CD1c-positive myeloid dendritic cell (primary cell): ENCODE results near the gene PACRGL.
A peak's percentile ranks its signal among the peaks of the same experiment; 100 is the strongest.
"Not testable (repeated sequence)": the region's sequence is repeated elsewhere in the genome, so short reads cannot be mapped to it uniquely, and the experiment has no call there.

Experiments
- DNase-seq: peaks from one replicate; pipeline ENCODE4 v3.0.0-alpha.2; 2016; ENCODE audit errors: extremely low spot score

The PACRGL gene

DNA sequence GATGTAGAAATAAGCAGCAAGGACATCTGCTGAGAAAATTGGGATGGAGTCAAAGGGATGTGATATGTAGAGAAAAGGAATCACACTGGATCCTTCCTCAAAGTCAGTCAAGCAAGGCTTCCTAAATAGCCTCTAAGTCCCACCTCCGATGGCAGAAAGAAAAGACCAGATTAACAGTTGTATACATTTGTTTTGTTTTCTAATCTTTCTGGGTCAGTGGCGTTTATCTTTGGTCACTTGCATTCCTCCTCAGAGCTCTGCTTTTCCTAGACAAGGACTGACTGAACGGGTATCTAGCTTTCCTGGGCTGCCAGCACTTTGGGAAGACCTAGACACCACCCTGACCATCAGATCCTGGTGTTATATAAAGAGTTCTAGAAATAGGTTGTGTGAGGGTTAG, 23.2 kb downstream of the PACRGL start:
- DNase-seq = no peak

DNA sequence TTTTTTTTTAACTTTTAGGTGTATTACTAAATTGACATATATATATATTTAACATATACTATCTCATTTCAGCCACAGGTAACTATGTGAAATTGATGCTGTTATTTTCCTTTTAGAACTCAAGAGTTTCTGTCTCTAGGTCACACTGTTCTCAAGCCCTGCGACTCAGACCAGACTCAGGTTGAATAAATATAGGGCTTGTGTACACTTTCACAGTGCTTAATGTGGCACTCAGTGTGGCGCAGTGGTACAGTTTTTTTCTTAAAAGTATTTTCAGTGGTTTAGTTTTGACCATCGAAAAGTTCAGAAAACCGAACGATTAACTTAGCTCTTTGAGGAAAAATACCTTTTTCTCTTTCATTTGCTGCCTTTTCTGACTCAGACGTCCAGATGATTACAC, 24.7 kb downstream of the PACRGL start:
- no peak for DNase-seq

DNA sequence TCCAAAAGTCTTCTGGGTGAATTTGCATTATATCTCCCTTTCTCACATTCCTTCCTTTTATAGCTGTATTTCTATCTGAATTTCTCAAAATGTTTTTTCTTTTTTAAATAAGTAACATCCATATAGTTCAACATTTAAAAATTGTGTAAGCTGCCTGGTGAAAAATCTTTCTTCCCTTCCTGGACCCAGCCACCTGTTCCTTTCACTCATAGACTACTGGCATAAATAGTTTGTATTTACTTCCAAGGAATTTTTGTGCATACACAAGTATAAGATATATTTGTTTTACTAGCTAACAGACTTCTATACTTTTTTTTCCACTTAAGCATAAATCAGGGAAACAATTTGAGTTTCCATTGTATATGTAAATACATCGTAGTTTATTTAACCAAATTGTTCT, 35.7 kb downstream of the PACRGL start:
- no peak for DNase-seq

DNA sequence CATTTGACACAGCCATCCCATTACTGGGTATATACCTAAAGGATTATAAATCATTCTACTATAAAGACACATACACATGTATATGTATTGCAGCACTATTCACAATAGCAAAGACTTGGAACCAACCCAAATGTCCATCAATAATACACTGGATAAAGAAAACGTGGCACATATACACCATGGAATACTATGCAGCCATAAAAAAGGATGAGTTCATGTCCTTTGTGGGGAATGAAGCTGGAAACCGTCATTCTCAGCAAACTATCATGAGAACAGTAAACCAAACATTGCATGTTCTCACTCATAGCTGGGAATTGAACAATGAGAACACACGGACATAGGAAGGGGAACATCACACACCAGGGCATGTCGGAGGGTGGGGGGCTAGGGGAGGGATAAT, 45.7 kb downstream of the PACRGL start:
- DNase-seq = not testable (repeated sequence)

- no peak for DNase-seq
These were observed 52.4 kb downstream of the PACRGL start for GRCh38 chr4:20752641-20753040.

DNA sequence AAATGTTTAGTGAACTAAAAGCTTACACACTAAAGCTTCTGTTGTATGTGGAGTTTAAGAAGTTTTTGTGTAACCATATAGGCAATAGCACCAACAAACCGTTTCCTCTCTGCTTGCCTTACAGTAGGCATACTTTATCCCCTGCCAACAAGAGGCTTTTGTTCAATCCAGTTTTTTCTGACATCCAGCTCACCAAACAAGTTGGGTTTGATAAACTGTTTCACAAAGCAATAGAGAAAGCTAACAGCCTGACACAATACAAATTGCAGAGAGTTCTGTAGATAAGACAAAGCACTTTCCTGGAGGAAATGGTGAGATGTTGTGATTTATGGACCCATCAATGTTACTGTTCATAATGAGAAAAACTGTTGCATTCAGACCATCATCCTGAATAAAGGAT, 53.8 kb downstream of the PACRGL start:
- no peak for DNase-seq

GRCh38 chr4:20760053-20760452, 59.8 kb downstream of the PACRGL start:
- DNase-seq = no peak

DNA sequence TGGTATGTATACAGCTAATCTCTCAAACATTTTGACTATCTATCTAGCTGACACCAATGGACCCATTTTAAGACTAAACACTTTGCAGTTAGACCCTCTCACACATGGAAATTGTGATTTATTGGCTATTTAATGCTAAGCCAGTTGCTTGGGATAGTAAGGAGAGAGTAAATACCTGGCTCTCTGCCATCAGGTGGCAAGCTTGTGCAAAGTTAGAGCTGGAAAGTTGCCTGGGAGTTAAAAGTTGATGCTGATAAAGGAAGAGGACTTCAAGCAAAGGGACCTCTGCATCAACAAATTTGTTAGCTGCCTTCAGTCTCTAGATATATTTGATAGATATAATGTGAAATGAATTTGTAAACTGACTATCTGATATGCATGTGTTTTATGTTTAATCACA, 61.1 kb downstream of the PACRGL start:
- DNase-seq = no peak

DNA sequence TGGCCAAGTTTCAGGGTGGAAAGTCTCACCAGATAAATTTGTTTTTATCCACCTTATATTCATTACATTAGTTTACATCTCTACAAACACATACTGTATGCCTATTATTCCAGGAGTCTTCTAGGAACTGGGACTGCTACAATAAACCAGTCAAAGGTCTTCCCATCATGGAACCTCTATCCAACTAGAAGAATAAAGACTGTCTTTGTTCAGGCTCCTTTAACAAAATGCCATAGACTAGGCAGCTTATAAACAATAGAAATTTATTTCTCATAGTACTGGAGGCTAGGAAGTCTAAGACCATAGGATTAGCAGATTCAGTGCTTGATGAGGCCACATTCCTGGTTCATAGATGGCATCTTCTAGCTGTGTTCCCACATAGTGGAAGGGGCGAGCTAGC, 61.6 kb downstream of the PACRGL start:
- no peak for DNase-seq

GRCh38 chr4:20764366-20764992, 64.2 kb downstream of the PACRGL start:
- no peak for DNase-seq

DNA sequence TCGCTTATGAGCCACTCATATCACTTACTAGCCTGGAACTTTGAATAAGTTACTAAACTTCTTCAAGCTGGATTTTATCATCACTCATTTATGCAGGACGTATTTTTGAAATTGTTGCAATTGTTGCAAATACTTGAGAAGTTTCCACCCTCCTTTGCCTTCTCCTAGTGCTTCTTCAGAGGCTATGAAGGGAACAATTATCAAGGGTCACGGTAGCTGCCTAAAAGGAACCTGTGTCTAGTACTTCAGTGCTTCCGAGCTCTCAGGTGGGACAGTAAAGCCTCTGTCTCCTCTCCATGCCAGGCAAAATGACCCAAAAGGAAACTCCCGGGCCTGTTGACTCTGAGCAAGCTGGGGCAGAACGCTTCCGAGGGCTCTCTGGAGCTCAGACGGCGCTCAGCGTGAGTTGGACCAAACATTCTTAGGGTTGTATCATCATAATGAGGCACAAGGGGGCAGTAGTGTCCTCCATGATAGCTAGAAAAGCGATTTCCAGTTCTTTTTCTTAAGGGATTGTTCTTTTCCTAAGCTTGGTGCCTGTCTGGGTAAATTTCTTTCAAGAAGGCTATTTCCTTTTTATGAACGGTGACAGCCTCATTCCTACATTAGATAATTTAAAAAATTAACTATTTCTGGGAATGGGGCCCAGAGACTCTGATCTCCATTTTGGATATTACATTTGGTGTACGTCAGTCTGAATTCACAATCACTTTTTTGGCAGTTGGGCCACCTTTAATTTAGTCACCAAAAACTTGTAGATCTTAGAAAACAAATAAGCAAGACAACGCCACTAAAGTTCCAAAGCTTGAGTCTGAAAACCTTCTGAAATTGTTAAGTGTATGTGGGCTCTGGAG, 73.1 kb downstream of the PACRGL start:
- DNase-seq = peak; percentile 10

GRCh38 chr4:20778896-20779295, 78.6 kb downstream of the PACRGL start:
- no peak for DNase-seq

DNA sequence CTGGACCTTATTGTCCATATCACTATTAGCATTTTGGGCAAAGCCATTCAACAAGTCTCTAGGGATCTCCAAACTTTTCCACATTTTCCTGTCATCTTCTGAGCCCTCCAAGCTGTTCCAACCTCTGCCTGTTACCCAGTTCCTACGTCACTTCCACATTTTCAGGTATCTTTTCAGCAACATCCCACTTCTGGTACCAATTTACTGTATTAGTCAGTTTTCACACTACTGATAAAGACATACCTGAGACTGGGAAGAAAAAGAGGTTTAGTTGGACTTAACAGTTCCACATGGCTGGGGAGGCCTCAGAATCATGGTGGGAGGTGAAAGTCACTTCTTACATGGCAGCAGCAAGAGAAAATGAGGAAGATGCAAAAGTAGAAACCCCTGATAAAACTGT, 82.9 kb downstream of the PACRGL start:
- not testable (repeated sequence) for DNase-seq

GRCh38 chr4:20787940-20788665, 87.8 kb downstream of the PACRGL start:
- no peak for DNase-seq
